Measurements from ENCODE around the gene ZNF780B.
"Not testable (repeated sequence)": the region's sequence is repeated elsewhere in the genome, so short reads cannot be mapped to it uniquely, and the experiment has no call there.

ZNF780B gene

DNA sequence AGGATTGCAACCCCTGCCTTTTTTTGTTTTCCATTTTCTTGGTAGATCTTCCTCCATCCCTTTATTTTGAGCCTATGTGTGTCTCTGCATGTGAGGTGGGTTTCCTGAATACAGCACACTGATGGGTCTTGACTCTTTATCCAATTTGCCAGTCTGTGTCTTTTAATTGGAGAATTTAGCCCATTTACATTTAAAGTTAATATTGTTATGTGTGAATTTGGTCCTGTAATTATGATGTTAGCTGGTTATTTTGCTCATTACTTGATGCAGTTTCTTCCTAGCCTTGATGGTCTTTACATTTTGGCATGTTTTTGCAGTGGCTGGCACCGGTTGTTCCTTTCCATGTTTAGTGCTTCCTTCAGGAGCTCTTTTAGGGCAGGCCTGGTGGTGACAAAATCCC is 14.3 kb downstream of the ZNF780B start:
- not testable (repeated sequence) for DNase-seq (ENCODE audit: low spot score); FAIRE-seq

DNA sequence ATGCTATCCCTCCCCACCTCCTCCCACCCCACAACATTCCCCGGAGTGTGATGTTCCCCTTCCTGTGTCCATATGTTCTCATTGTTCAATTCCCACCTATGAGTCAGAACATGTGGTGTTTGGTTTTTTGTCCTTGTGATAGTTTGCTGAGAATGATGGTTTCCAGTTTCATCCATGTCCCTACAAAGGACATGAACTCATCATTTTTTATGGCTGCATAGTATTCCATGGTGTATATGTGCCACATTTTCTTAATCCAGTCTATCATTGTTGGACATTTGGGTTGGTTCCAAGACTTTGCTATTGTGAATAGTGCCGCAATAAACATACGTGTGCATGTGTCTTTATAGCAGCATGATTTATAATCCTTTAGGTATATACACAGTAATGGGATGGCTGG is 18.0 kb downstream of the ZNF780B start:
- not testable (repeated sequence) for FAIRE-seq; DNase-seq (ENCODE audit: low spot score)

DNA sequence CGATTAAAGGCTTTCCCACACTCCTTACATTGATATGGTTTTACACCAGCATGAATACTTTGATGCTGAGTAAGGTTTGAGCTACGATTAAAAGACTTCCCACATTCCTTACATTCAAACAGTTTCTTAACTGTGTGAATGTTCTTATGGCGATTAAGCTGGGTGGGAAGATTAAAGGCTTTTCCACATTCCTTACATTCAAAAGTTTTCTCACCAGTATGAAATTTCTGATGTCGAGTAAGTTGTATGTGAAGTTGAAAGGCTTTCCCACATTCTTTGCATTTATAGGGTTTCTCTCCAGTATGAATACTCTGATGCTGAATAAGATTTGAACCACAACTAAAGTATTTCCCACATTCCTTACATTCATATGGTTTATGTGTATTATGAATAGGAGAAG is 20.0 kb downstream of the ZNF780B start:
- peak; percentile 66 for DNase-seq (ENCODE audit: low spot score)
- FAIRE-seq = no peak

DNA sequence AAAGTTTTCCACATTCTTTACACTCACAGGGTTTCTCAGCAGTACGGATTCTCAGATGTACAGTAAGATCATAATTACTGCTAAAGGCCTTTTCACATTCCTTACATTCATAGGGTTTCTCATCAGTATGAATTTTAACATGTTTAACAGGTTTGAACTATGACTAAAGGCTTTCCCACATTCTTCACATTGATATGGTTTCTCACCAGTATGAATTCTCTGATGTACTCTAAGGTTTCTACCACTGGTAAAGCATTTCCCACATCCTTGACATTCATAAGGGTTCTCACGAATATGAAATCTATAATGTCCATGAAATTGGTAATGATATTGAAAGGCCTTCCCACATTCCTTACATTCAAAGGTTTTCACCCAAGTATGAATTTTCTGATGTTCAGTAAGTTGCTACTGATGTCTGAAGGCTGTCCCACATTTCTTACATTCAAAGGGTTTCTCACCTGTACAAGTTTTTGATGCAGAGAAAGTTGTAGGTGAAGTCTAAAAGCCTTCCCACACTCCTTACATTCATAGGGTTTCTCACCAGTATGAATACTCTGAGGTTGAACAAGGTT is 22.0 kb downstream of the ZNF780B start:
- DNase-seq (ENCODE audit: low spot score) = no peak
- FAIRE-seq = no peak

DNA sequence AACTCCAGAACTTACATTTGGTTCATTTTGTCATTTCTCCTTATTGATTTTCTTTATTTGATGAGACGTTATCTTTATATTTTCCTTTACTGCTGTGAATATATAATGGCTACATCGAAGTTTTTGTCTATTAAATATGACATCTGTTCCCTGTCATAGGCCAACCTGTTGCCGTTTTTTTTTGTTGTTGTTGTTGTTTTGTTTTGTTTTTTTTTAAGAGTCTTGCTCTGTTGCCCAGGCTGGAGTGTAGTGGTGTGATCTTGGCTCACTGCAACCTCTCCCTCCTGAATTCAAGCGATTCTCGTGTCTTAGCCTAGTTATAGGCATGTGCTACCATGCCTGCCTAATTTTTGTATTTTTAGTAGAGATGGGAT is 29.4 kb downstream of the ZNF780B start:
- FAIRE-seq (no peak), DNase-seq (ENCODE audit: low spot score) (no peak)

DNA sequence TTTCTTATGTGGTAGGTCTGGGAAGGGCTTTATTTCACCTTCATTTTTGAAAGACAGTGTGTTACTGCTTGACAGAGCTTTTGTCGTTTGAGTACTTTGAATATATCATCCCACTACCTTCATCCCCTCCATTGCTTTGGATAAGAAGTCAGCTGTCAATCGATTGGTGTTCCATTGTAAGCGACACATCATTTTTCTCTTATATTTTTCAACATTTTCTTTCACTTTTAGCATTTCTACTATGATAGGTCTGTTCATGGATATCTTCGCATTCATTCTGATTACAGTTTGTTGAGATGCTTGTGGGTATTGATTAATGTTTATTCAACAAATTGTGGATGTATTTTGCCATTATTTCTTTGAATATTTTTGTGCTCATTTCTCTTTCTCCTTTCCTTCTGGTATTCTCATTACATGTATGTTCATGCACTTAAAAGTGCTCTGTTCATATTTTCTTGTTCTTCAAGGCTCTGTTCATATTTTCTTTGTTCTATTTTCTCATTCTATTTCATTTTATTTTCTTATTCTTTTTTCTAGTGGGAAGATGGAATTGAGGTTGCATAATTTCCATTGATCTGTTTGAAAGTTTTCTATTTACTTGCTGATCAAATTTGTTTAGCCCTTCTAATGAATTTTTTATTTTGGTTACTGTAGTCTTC is 30.0 kb downstream of the ZNF780B start:
- FAIRE-seq = no peak
- DNase-seq (ENCODE audit: low spot score) = no peak

DNA sequence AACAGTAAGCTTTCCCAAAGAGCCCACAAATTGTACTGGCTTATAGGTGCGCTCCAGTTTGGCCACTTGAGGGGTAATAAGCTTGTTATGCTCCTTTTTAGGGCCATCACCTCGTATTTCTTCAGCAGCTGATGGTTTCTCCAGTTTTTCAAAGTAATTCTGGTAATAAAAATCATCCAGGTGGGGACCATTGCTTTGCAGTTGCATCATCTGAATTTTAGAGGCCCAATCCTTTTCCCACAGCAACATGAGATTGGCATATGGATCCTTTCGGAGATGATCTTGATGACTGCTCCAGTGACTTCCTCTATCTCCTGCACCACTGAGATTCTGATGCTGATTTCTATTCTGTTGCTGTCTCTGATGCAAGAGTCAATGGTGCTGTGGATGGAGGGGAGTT is 32.1 kb downstream of the ZNF780B start:
- DNase-seq (ENCODE audit: low spot score) (no peak), FAIRE-seq (no peak)

DNA sequence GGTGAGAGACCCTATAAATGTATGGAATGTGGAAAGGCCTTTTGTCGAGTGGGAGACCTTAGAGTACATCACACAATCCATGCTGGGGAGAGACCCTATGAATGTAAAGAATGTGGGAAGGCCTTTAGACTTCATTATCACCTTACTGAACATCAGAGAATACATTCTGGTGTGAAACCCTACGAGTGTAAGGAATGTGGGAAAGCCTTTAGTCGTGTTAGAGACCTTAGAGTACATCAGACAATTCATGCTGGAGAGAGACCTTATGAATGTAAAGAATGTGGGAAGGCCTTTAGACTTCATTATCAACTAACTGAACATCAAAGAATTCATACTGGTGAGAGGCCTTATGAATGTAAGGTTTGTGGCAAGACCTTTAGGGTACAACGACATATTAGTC is 42.0 kb downstream of the ZNF780B start:
- DNase-seq (ENCODE audit: low spot score) (no peak), FAIRE-seq (no peak)

DNA sequence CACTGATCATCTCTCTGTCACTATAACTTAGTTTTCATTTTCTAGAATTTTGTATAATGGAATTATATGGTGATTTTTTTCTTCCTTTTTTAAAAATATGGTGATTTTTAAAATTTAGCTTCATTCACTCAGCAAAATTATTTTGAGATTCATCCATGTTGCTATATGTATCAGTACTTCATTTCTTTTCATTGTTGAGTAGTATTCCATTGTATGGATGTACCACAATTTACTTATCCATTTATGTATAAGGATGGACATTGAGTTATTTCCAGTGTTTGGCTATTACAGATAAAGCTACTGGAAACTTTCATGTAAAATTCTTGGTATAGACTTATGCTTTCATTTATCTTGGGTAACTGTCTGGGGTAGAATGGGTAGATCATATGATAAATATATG is 46.4 kb downstream of the ZNF780B start:
- no peak for DNase-seq (ENCODE audit: low spot score)
- FAIRE-seq = no peak

DNA sequence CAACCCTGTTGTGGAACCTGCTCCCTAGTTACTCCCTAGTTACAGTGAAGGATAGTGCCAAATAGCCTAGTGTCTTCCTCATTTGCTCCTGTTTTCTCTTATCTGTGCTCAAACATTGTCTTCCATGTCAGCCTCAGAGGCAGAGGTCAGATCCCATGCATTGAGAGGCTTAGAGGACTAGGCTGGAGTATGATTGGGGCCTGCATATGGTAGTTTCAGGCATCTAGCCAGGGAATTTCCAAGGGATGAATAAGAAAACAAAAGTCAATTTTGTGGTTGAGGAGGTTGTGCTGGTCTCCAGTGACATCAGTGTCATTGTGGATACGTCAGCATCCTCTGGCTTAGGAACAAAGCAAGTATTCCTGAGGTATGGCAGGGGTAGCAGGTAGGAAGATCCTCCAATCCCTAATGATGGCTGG is 49.7 kb downstream of the ZNF780B start:
- DNase-seq (ENCODE audit: low spot score) (peak; percentile 91), FAIRE-seq (peak; percentile 91)

DNA sequence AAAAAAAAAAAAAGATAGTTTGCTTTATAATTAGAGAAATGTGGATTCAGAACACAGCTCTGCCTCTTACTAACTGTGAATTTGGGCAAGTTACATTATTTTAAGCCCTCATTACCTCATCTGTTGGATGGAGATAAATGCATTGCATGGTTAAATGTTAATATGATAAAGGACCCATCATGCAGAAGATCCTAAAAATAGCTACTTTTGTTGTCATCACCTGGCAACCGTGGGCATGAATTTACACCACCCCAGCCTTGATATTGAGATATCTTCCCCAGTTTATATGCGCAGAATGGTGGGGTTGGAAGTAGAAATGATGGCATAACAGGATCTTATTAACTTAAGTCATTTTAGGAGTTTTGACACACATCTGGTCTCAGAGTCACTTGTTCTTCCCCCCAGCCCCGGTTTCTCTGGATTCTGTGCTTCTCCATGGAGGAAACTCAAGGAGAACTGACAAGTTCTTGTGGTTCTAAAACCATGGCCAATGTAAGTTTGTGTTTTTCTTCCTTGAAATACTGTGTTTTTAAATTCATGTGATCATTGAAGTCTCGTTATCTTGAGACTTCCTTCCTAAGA is 50.2 kb downstream of the ZNF780B start:
- DNase-seq (ENCODE audit: low spot score) (peak; percentile 9), FAIRE-seq (no peak)

DNA sequence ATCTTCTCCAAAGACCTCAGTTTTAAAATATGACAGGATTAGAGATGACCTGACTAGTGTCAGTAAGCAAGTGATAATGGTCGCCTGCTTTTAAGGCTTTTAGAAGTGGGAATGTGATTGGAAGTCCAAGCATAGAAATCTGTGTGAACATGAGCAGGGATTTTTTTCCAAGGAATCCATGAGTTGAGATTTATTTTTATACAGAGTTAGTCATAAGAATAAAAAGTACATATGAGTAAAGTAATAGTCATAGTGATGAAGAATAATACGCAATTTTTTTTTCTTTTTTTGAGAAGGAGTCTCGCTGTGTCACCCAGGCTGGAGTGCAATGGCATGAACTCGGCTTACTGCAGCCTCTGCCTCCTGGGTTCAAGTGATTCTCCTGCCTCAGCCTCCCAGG is 57.5 kb downstream of the ZNF780B start:
- no peak for FAIRE-seq
- DNase-seq (ENCODE audit: low spot score) = peak; percentile 8

DNA sequence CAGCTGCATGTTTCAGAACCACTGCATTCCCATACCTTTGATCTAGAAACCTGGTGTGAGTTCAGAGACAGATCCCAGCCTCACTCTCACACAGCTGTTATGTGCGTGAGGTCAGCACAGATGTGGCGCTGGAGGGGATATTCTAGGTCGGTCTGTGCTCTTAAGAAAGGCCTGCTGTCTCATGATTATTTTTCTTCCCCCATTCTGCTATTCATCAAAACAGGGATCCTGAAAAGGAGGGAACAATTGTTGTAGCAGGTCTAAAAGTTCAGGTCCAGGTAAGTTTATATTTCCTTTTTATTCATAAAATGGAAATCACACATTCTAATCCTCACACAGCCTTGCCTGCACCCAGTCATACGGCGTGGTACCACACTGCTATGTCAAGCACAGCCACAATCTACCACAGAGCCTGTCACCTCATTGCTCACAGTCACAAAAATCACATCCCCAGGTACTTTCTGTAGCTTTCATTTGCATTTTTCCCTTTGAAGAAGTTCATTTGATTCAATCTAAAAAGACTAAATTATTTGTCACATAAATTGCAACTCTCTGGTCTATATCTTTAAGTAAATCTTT is 58.3 kb downstream of the ZNF780B start:
- no peak for FAIRE-seq
- no peak for DNase-seq (ENCODE audit: low spot score)

DNA sequence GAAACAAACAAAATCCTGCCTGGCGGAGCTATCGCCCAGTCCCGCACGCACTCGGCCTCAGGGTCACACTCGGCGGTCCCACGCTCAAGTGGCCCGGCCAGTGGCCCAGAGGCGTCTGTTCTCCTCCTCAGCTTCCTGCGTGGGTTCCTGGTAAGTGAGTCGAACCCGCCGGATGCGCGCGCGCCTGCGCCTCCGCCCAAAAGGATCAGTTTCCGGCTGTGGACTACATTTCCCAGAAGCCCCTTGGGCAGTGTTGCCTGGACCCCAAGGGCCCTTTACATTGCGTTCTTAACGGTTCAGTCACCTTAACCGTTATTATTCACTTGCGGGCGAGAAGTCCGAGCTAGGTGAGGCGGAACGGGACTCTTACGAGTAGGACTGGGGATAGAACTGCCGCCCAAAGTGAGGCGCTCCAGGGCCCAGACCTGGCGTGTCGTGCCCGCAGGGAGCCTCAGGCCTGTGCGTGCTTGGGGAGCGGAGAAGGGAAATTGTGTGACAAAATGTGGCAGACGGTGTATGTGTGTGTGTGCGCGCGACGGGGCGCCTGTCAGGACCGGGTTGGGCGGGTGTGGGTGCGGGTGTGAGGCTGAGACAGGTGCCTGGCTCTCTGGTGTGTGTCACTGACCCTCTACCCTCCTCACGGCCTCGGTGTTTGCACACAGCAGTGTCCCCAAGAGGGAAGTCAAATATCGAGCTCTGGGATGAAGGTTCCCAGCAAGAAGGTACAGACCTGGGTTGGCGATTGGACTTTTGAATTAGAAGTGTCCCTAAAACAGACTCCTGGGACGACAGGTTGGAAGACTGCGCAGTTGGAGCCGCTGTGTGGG is 59.0 kb downstream of the ZNF780B start, which contains the start of gene ZNF546:
Gene ZNF546, plus strand, starts transcription at position 250 of the 827 bp plus-strand sequence. CDS start 1,267 bp downstream, outside the sequence.
- DNase-seq (ENCODE audit: low spot score) = peak; percentile 88
- peak; percentile 42 for FAIRE-seq

DNA sequence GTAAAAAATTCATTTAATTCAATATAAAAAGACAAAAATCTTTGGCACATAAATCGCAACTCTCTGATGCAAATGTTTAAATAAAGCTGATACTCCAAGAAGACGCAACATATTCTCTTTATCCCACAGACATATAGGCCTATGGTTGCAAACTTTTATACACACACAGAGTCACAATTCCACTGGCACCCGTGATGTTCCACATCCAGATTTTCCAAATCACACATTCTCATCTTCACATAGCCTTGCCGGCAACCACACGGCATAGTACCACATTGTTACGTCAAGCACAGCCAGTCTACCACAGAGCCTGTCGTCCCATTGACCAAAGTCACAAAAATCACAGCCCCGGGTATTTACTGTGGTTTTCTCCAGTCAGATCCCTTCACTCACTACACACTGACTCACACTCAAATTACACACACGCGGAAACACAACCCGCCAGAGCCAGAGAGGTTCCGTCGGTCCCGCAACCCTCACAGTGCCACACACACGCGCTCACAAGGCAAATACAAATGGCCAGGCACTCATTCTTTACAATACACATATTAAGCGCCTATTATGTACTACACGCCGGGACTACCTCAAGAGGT is 59.7 kb downstream of the ZNF780B start:
- peak; percentile 47 for DNase-seq (ENCODE audit: low spot score)
- no peak for FAIRE-seq

DNA sequence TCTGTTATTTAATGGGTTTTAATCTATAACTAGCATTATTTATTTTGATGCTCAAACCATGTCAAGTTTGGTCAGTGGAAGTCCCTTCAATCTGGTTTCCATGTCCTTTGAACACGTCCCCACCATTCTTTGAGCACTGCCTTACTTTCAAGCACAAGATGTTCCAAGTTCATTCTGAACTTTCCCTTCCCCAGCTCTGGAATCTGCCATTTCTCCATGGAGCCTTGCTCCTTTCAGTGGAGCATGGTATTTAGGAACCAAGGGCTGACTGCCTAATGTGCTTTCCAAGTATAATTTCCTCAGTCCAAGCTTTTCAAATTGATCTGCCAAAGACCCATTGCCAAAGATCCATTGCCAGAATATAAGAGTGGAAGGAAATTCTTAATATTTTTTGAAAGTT is 60.2 kb downstream of the ZNF780B start:
- no peak for FAIRE-seq
- no peak for DNase-seq (ENCODE audit: low spot score)

DNA sequence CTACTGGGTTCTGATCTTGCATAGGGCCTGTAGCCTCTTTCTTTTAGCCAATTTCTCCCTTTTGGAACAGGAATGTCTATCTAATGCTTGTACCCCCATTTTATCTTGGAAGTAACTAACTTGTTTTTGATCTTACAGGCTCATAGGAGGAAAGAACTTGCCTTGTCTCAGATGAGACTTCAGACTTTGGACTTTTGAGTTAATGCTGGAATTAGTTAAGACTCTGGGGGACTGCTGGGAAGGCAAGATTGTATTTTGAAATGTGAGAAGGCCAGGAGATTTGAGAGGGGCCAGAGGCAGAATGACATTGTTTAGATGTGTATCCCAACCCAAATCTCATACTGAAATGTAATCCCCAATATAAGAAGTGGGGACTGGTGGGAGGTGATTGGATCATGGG is 61.7 kb downstream of the ZNF780B start:
- FAIRE-seq (no peak), DNase-seq (ENCODE audit: low spot score) (no peak)

DNA sequence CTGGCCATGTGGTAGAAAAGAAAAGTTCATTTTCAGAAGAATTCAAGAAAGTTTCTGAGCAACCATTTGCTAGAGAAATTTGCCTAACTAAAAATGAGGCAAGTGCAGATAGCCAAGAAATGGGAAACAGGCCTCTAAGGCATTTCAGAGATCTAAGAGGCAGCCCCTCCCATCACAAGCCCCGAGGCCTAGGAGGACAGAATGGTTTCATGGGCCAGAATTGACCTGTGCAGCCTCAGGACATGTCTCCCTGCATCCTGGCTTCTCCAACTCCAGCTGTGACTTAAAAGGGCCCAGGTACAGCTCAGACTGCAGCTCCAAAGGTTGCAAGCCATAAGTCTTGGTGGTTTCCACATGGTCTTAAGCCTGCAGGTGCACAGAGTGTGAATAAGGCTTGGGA is 62.4 kb downstream of the ZNF780B start:
- no peak for FAIRE-seq

DNA sequence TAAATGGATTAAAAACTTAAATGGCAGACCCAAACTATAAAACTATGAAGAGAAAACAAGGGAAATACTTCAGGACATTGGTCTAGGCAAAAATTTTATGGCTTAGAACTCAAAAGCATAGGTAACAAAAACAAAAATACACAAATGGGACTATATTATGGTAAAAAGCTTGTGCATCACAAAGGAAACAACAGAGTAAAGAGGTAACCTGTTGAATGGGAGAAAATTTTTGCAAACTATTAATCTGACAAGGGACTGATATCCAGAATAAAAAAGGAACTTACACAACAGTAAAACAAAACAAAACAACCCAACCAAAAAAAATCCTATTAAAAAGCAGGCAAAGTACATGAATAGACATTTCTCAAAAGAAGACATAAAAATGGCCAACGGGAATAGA is 68.4 kb downstream of the ZNF780B start:
- no peak for DNase-seq (ENCODE audit: low spot score)
- FAIRE-seq = no peak

More for the DNA sequence above, 62.4 kb downstream of the ZNF780B start:
- DNase-seq (ENCODE audit: low spot score) = no peak

DNA sequence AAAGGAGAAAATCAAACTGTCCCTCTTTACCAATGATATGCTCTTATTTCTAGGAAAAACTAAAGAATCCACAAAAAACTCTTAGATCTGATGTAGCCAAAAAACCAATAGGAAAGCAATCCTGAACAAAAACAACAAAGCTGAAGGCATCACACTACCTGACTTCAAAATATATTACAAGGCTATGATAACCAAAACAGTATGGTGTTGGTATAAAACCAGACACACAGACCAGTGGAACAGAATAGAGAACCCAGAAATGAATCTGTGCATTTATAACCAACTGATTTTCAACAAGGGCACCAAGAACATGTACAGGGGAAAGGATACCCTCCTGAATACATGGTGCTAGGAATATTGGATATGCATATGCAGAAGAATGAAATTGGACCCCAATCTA is 68.9 kb downstream of the ZNF780B start:
- DNase-seq (ENCODE audit: low spot score) (no peak), FAIRE-seq (no peak)

DNA sequence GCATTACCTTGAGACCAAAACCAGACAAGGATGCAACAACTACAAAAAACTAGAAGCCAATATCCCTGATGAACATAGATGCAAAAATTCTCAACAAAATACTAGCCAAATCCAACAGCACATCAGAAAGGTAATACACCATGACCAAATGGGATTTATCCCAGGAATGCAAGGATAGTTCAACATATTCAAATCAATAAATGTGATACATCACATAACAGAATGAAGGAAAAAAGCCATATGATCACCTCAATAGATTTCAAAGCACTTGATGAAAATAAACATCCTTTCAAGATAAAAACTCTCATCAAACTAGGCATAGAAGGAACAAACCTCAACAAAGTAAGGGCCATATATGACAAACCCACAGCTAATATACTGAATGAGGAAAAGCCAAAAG is 69.4 kb downstream of the ZNF780B start:
- DNase-seq (ENCODE audit: low spot score) (no peak), FAIRE-seq (no peak)

All from RCC 7860 (cell line).